ENCODE data around the gene RHBDD1. TPM values are rescaled to one million over a fixed set of nuclear protein-coding genes. Genes with fewer than 3 reads are reported as not detected.

Gene RHBDD1
- total RNA-seq, 1 donor from 2014 or later, result 32.7 TPM

- no peak for TF ChIP-seq CTCF (IDR thresholded peaks at IDR 0.05; ENCODE audit: unreplicated experiment)
- Mint-ChIP-seq H3K4me1 (ENCODE audit: low read depth) (no peaks in the 10 kb centered on the region), H3K9me3 (ENCODE audit: low read depth) (no peaks in the 10 kb centered on the region), H3K27me3 (no peaks in the 10 kb centered on the region), H3K4me3 (ENCODE audit: low read depth) (no peak overlapping the region), H3K36me3 (ENCODE audit: insufficient read depth) (no peaks in the 10 kb centered on the region), H3K27ac (no peak overlapping the region)
- no peak for DNase-seq (ENCODE audit: low spot score, unreplicated experiment)
Measured at GRCh38 chr2:226849349-226849748, 13.5 kb downstream of the RHBDD1 start.

DNA sequence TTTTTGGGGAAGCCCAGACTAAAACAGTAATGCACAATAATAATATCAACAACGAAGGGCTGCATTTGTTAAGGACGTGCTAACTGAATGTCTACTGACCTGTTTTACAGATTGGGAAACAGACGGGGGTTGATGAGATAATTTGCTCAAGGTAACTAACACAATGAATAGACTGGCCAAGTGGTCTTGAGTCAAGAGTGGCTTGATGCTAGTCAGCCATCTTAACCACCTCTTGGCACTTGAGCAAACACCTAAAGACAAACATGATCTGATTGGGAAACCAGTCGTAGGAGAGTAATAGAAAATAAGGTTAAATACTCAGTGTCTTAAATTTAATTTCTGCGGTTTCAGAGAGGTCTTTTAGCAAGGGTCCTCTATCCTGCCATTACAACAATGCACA is 14.2 kb downstream of the RHBDD1 start:
- Mint-ChIP-seq H3K27ac (no peak overlapping the region), H3K4me1 (ENCODE audit: low read depth) (no peaks in the 10 kb centered on the region), H3K4me3 (ENCODE audit: low read depth) (no peak overlapping the region), H3K9me3 (ENCODE audit: low read depth) (no peaks in the 10 kb centered on the region), H3K27me3 (no peaks in the 10 kb centered on the region), H3K36me3 (ENCODE audit: insufficient read depth) (no peaks in the 10 kb centered on the region)
- DNase-seq (ENCODE audit: low spot score, unreplicated experiment), result no peak
- no peak for TF ChIP-seq CTCF (IDR thresholded peaks at IDR 0.05; ENCODE audit: unreplicated experiment)

DNA sequence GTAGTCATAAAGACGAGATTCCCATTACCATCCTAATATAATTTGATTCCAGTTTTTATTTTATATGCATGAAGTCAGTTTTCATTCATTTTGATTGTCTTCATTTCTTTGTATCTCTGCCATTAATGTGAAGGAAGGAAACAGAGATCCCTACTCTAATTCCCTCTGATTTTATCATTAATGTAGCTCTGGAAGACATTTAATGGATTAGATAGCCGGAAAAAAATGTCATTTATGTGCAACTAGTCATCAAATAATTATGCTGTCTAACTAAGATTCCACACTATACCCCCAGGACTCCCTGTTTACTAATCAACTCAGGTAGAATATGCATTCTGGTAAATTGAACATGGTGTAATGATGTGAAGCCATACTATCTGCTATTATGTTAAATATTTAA is 19.9 kb downstream of the RHBDD1 start:
- DNase-seq (ENCODE audit: low spot score, unreplicated experiment), result no peak
- Mint-ChIP-seq H3K36me3 (ENCODE audit: insufficient read depth) (no peaks in the 10 kb centered on the region), H3K4me1 (ENCODE audit: low read depth) (no peaks in the 10 kb centered on the region), H3K4me3 (ENCODE audit: low read depth) (no peak overlapping the region), H3K27ac (no peak overlapping the region), H3K27me3 (no peaks in the 10 kb centered on the region), H3K9me3 (ENCODE audit: low read depth) (no peaks in the 10 kb centered on the region)
- TF ChIP-seq CTCF (IDR thresholded peaks at IDR 0.05; ENCODE audit: unreplicated experiment), result no peak

DNA sequence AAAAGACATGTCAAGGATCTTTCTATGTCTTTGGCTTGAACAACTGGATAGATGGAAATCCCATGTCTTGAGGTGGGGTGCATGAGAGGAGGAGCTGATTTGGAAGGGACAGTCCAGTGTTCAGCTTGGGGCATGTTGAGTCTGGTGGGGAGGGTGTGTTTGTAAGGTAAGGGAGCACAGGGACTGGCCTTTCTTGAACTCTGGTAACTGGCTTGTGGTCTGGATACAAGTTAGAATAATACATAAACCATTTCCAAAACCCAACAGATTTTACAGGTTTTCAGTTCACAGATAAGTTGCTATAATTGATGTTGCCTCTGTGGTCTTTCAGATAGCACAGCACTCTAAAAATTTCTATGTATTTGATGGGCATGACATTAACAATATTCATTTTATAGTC is 24.2 kb downstream of the RHBDD1 start:
- H3K27me3 Mint-ChIP-seq, result no peaks in the 10 kb centered on the region
- TF ChIP-seq CTCF (IDR thresholded peaks at IDR 0.05; ENCODE audit: unreplicated experiment), result no peak
- DNase-seq (ENCODE audit: low spot score, unreplicated experiment), result no peak
- H3K27ac Mint-ChIP-seq, result peak overlapping the region; percentile 18
- peaks cover 6% of the 10 kb centered on the region for H3K36me3 Mint-ChIP-seq (ENCODE audit: insufficient read depth)
- H3K9me3 Mint-ChIP-seq (ENCODE audit: low read depth), result no peaks in the 10 kb centered on the region
- H3K4me3 Mint-ChIP-seq (ENCODE audit: low read depth), result no peak overlapping the region
- H3K4me1 Mint-ChIP-seq (ENCODE audit: low read depth), result no peaks in the 10 kb centered on the region

GRCh38 chr2:226862623-226863022 is 26.8 kb downstream of the RHBDD1 start:
- DNase-seq (ENCODE audit: low spot score, unreplicated experiment), result no peak
- H3K27ac Mint-ChIP-seq, result no peak overlapping the region
- H3K4me1 Mint-ChIP-seq (ENCODE audit: low read depth), result peaks cover 1% of the 10 kb centered on the region
- no peaks in the 10 kb centered on the region for H3K27me3 Mint-ChIP-seq
- TF ChIP-seq CTCF (IDR thresholded peaks at IDR 0.05; ENCODE audit: unreplicated experiment), result no peak
- peaks cover 8% of the 10 kb centered on the region for H3K36me3 Mint-ChIP-seq (ENCODE audit: insufficient read depth)
- H3K9me3 Mint-ChIP-seq (ENCODE audit: low read depth), result no peaks in the 10 kb centered on the region
- H3K4me3 Mint-ChIP-seq (ENCODE audit: low read depth), result no peak overlapping the region

All from progenitor cell of endocrine pancreas (in vitro differentiated cells).